SH-SY5Y (cell line): ENCODE measurements around the gene ARPC1A.

Source experiments
- GATA2 ChIP-seq: IDR thresholded peaks from 2 replicates; pipeline ENCODE4 v1.6.1; 2011; ENCODE audit warnings: mild to moderate bottlenecking, low read depth, low read length
- GATA3 ChIP-seq: IDR thresholded peaks from 2 replicates; pipeline ENCODE4 v1.6.1; 2011; ENCODE audit warnings: low read depth, mild to moderate bottlenecking, low read length, moderate library complexity

- TF ChIP-seq GATA2 (no peak), GATA3 (no peak)
Measured at GRCh38 chr7:99320371-99320770, 5.3 kb upstream of the ARPC1A start.
